Measurements from ENCODE around the gene HSD17B3. TPM values are rescaled to one million over a fixed set of nuclear protein-coding genes. Genes with fewer than 3 reads are reported as not detected.
"Not testable (repeated sequence)": the region's sequence is repeated elsewhere in the genome, so short reads cannot be mapped to it uniquely, and the experiment has no call there.

The HSD17B3 gene
- total RNA-seq, 2 donors from 2014 or later = 1.1 to 1.2 TPM

GRCh38 chr9:96193236-96193755 lies 108.7 kb downstream of the HSD17B3 start:
- ATAC-seq (no peak), DNase-seq (no peak)
- Mint-ChIP-seq H3K27ac (no peak overlapping the region), H3K4me1 (peaks cover 5% of the 10 kb centered on the region), H3K4me3 (no peak overlapping the region), H3K36me3 (ENCODE audit: low read depth) (peaks cover 2% of the 10 kb centered on the region), H3K27me3 (peaks cover 26% of the 10 kb centered on the region)
- no peaks in the 10 kb centered on the region for H3K9me3 ChIP-seq (ENCODE audit: control insufficient read depth, low read length, poor library complexity, severe bottlenecking)

- H3K27me3 Mint-ChIP-seq = peaks cover 26% of the 10 kb centered on the region
- H3K27ac Mint-ChIP-seq = no peak overlapping the region
- H3K9me3 ChIP-seq (ENCODE audit: control insufficient read depth, low read length, poor library complexity, severe bottlenecking) = no peaks in the 10 kb centered on the region
- no peak for DNase-seq
- no peak for ATAC-seq
- H3K4me1 Mint-ChIP-seq = peaks cover 5% of the 10 kb centered on the region
- peaks cover 2% of the 10 kb centered on the region for H3K36me3 Mint-ChIP-seq (ENCODE audit: low read depth)
- H3K4me3 Mint-ChIP-seq = no peak overlapping the region
These were observed 109.3 kb downstream of the HSD17B3 start for GRCh38 chr9:96192710-96193109.

DNA sequence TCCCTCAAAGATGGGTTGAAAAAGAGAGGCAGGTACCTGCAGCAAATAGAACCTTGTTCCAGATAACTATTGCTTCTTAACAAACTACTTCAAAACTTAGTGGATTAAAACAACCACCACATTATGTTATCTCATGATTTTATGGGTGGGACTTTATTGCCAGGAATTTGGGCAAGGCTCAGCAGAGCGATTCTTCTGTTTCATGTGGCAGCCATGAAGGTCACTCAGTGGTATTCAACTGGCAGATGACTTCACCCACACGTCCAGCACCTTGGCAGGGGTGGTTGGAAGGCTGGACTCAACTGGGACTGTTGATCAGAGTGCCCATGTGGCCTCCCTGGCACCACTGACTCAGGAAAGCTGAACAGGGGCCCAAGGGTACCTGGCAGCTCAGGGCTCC lies 112.0 kb downstream of the HSD17B3 start:
- no peaks in the 10 kb centered on the region for H3K36me3 Mint-ChIP-seq (ENCODE audit: low read depth)
- peaks cover 31% of the 10 kb centered on the region for H3K27me3 Mint-ChIP-seq
- ATAC-seq (no peak), DNase-seq (no peak)
- no peak overlapping the region for H3K4me3 Mint-ChIP-seq
- no peaks in the 10 kb centered on the region for H3K9me3 ChIP-seq (ENCODE audit: control insufficient read depth, low read length, poor library complexity, severe bottlenecking)
- no peak overlapping the region for H3K27ac Mint-ChIP-seq
- no peaks in the 10 kb centered on the region for H3K4me1 Mint-ChIP-seq

DNA sequence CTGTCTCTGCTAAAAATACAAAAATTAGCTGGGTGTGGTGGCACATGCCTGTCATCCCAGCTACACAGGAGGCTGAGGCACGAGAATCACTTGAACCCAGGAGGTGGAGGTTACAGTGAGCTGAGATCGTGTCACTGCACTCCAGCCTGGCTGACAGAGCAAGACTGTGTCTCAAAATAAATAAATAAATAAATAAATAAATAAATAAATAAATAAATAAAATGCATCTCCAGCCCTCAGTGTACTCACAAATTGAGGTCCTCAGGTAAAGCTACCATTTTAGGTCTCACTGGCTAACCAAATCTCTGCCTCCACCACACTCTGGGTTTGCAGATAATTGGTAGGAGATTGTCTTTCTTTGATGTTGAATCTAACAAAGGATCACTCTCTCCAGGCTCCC lies 112.4 kb downstream of the HSD17B3 start:
- not testable (repeated sequence) for H3K9me3 ChIP-seq (ENCODE audit: control insufficient read depth, low read length, poor library complexity, severe bottlenecking); H3K4me1 Mint-ChIP-seq; ATAC-seq; H3K4me3 Mint-ChIP-seq; DNase-seq; H3K36me3 Mint-ChIP-seq (ENCODE audit: low read depth); H3K27ac Mint-ChIP-seq
- peaks cover 32% of the 10 kb centered on the region for H3K27me3 Mint-ChIP-seq

DNA sequence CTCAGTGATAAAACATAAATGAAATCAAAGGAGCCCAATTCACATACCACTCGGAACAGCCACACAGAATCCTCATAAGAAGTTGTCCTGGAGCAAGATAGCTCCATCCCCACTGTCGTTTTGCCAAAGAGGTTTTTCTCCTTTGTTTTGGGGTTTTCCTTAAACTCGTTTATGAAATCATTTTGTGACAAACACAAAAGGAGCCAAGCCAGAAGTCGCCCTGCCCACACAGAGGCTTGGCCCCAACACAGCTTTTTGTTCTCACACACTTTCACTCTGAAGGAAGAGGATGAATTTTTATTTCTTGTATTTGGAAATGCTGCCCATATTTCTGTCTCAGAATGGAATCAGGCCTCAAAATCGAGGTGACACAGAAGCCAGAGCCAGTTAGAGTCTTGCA lies 113.4 kb downstream of the HSD17B3 start:
- Mint-ChIP-seq H3K27me3 (peaks cover 37% of the 10 kb centered on the region), H3K36me3 (ENCODE audit: low read depth) (no peaks in the 10 kb centered on the region), H3K4me1 (no peaks in the 10 kb centered on the region), H3K4me3 (no peak overlapping the region), H3K27ac (no peak overlapping the region)
- H3K9me3 ChIP-seq (ENCODE audit: control insufficient read depth, low read length, poor library complexity, severe bottlenecking) = no peaks in the 10 kb centered on the region
- ATAC-seq = no peak
- no peak for DNase-seq

- Mint-ChIP-seq H3K27ac (no peak overlapping the region), H3K4me3 (no peak overlapping the region), H3K36me3 (ENCODE audit: low read depth) (no peaks in the 10 kb centered on the region), H3K27me3 (peaks cover 51% of the 10 kb centered on the region), H3K4me1 (no peaks in the 10 kb centered on the region)
- H3K9me3 ChIP-seq (ENCODE audit: control insufficient read depth, low read length, poor library complexity, severe bottlenecking) = no peaks in the 10 kb centered on the region
- ATAC-seq (no peak), DNase-seq (no peak)
These were observed 114.8 kb downstream of the HSD17B3 start for GRCh38 chr9:96187151-96187555.

DNA sequence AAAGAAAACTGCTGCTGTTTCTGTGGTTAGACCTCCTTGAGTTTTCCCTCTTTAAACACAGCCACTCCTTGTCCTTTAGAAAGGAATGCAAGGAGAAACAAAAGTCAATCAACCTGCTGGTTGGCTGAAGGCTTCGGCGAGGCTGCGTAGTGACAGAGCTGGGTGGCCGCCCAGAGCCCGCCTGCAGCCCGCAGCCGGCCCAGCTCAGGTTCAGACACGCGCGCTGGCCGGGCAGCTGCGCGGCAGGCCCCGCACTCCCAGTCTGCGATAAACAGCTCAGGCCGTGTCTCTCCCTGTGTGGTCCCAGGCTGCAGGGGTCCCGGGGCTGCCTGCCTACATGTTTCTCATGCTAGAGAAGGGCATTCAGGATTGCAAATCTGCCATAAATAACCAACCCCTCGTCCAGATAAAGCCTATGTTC lies 115.4 kb downstream of the HSD17B3 start:
- H3K9me3 ChIP-seq (ENCODE audit: control insufficient read depth, low read length, poor library complexity, severe bottlenecking) = no peaks in the 10 kb centered on the region
- Mint-ChIP-seq H3K27me3 (peaks cover 54% of the 10 kb centered on the region), H3K4me1 (no peaks in the 10 kb centered on the region), H3K36me3 (ENCODE audit: low read depth) (no peaks in the 10 kb centered on the region), H3K4me3 (no peak overlapping the region), H3K27ac (no peak overlapping the region)
- no peak for ATAC-seq
- DNase-seq = no peak

GRCh38 chr9:96185518-96186156 lies 116.3 kb downstream of the HSD17B3 start:
- ATAC-seq (no peak), DNase-seq (no peak)
- no peak overlapping the region for H3K27ac Mint-ChIP-seq
- no peaks in the 10 kb centered on the region for H3K4me1 Mint-ChIP-seq
- H3K9me3 ChIP-seq (ENCODE audit: control insufficient read depth, low read length, poor library complexity, severe bottlenecking) = no peaks in the 10 kb centered on the region
- no peak overlapping the region for H3K4me3 Mint-ChIP-seq
- H3K27me3 Mint-ChIP-seq = peaks cover 62% of the 10 kb centered on the region
- H3K36me3 Mint-ChIP-seq (ENCODE audit: low read depth) = no peaks in the 10 kb centered on the region

Other genes with a start within 250 kb of the HSD17B3 start
- gene SLC35D2, start 81.5 kb upstream of the HSD17B3 start, total RNA-seq = 10 to 100 TPM; 23.5 to 31.7 TPM
- 1 to 10 TPM; 4.7 to 6.9 TPM for gene ZNF367, start 116.2 kb upstream of the HSD17B3 start, total RNA-seq
- gene HABP4, start 148.0 kb upstream of the HSD17B3 start, total RNA-seq = 10 to 100 TPM; 16.6 to 21.3 TPM